Upper lobe of right lung (tissue), 1 donor: Measurements from ENCODE around the gene PDE4A. TPM values are rescaled to one million over a fixed set of nuclear protein-coding genes. Genes with fewer than 3 reads are reported as not detected.

ENCODE experiments used
- ATAC-seq: fragments of 200-7000 bp; cut with Tn5 transposase; one replicate; pipeline ENCODE4 v1.9.1; 2020; ENCODE audit warnings: mild to moderate bottlenecking, moderate library complexity
- DNase-seq: peaks from one replicate; pipeline ENCODE4 v3.0.0-alpha.2; 2020
- H3K27ac ChIP-seq: fragments of 200-600 bp; one replicate; pipeline ENCODE4 v1.8.0; 2022
- H3K27me3 ChIP-seq: fragments of 200-600 bp; one replicate; pipeline ENCODE4 v1.8.0; 2022; ENCODE audit warnings: mild to moderate bottlenecking
- H3K36me3 ChIP-seq: fragments of 200-600 bp; one replicate; pipeline ENCODE4 v1.8.0; 2022
- H3K4me1 ChIP-seq: fragments of 200-600 bp; one replicate; pipeline ENCODE4 v1.8.0; 2022
- H3K4me3 ChIP-seq: fragments of 200-600 bp; one replicate; pipeline ENCODE4 v1.8.0; 2022; ENCODE audit warnings: mild to moderate bottlenecking
- H3K9me3 ChIP-seq: fragments of 200-600 bp; one replicate; pipeline ENCODE4 v1.8.0; 2022
- intact Hi-C: fragments of 100-400 bp; cut with DNase I; formaldehyde crosslinking; loops from one replicate; pipeline ENCODE4 v1.11.0; 2022
- total RNA-seq: library from RNA; stranded (reverse); fragmentation: NEBNext Ultra II Directional; extraction: Animal tissue kit (Norgen Biotek cat#: 25700); gene quantifications from one replicate; pipeline ENCODE4 v1.2.1, GENCODE V29; 2021
- TF ChIP-seq, protein P1 (sequence below): fragments of 200-600 bp; IDR thresholded peaks from one replicate; pipeline ENCODE4 v1.8.0; 2022; ENCODE audit warnings: antibody characterized with exemption
- donor health status: DM: no; HTN: yes; CAD: no; lungs with severe emphysema.

PDE4A gene
- total RNA-seq, 1 donor from 2014 or later: 35.5 TPM

GRCh38 chr19:10471909-10472308 is 51.6 kb downstream of the PDE4A start:
- TF ChIP-seq, protein P1, sequence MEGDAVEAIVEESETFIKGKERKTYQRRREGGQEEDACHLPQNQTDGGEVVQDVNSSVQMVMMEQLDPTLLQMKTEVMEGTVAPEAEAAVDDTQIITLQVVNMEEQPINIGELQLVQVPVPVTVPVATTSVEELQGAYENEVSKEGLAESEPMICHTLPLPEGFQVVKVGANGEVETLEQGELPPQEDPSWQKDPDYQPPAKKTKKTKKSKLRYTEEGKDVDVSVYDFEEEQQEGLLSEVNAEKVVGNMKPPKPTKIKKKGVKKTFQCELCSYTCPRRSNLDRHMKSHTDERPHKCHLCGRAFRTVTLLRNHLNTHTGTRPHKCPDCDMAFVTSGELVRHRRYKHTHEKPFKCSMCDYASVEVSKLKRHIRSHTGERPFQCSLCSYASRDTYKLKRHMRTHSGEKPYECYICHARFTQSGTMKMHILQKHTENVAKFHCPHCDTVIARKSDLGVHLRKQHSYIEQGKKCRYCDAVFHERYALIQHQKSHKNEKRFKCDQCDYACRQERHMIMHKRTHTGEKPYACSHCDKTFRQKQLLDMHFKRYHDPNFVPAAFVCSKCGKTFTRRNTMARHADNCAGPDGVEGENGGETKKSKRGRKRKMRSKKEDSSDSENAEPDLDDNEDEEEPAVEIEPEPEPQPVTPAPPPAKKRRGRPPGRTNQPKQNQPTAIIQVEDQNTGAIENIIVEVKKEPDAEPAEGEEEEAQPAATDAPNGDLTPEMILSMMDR: peak; percentile 38
- Histone ChIP-seq H3K36me3 (peaks cover 5% of the 10 kb centered on the region), H3K27me3 (no peaks in the 10 kb centered on the region), H3K9me3 (no peaks in the 10 kb centered on the region), H3K27ac (no peak overlapping the region), H3K4me1 (no peaks in the 10 kb centered on the region), H3K4me3 (no peak overlapping the region)
- intact Hi-C loops: no loop called here
- peak; percentile 34 for ATAC-seq
- no peak for DNase-seq

DNA sequence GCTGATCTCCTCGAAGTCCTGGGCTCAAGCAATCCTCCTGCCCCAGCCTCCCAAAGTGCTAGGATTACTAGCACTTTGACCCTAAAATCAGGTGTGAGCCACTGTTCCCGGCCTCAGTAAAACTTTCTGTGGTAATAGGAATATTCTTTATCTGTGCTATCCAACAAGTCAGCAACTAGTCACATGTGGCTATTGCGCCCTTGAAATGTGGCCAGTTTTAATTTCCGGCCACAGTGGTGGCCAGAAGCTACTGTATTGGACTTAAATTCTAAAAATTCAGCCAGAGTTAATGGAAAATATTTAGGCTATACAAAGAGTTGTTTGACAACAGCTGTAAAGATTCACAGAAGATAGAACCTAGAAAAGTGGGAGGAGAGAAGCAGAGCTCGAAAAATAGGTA is 52.9 kb downstream of the PDE4A start:
- no peak for DNase-seq

DNA sequence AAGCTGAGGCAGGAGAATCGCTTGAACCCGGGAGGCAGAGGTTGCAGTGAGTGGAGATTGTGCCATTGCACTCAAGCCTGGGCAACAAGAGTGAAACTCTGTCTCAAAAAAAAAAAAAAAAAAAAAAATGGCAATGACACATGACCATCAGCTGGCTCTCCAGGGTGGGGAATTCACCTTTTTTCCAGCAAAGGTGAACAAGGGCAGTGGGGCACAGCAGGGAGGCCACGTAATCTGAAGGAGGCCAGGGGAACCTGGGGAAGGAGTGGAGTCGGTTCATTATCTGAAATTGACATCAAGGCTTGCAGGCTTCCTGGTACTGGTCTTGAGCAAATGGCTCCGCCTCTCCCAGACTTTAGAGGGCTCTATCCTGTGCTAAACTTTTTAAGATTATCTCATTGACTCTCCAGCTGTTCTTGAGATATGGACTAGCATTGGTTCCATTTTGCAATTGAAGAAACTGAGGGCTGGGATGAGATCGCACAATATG is 54.7 kb downstream of the PDE4A start:
- Histone ChIP-seq H3K4me1 (peaks cover 5% of the 10 kb centered on the region), H3K36me3 (no peaks in the 10 kb centered on the region), H3K4me3 (no peak overlapping the region), H3K9me3 (no peaks in the 10 kb centered on the region), H3K27me3 (no peaks in the 10 kb centered on the region), H3K27ac (no peak overlapping the region)
- intact Hi-C loops: no loop called here
- DNase-seq: no peak
- TF ChIP-seq, protein P1: no peak
- no peak for ATAC-seq

More for the DNA sequence above, 52.9 kb downstream of the PDE4A start:
- no peaks in the 10 kb centered on the region for H3K9me3 ChIP-seq
- H3K4me1 ChIP-seq: no peaks in the 10 kb centered on the region
- ATAC-seq: no peak
- H3K27ac ChIP-seq: no peak overlapping the region
- intact Hi-C loops: no loop called here
- no peak overlapping the region for H3K4me3 ChIP-seq
- H3K36me3 ChIP-seq: no peaks in the 10 kb centered on the region
- H3K27me3 ChIP-seq: no peaks in the 10 kb centered on the region
- TF ChIP-seq, protein P1: no peak

- H3K36me3 ChIP-seq: no peaks in the 10 kb centered on the region
- H3K27ac ChIP-seq: no peak overlapping the region
- H3K4me1 ChIP-seq: peaks cover 5% of the 10 kb centered on the region
- peak overlapping the region; percentile 45 for H3K4me3 ChIP-seq
- no peaks in the 10 kb centered on the region for H3K27me3 ChIP-seq
- DNase-seq (no peak), ATAC-seq (no peak)
- TF ChIP-seq, protein P1: no peak
- intact Hi-C loops: no loop called here
- no peaks in the 10 kb centered on the region for H3K9me3 ChIP-seq
Observed at GRCh38 chr19:10478476-10478875, 58.1 kb downstream of the PDE4A start.

DNA sequence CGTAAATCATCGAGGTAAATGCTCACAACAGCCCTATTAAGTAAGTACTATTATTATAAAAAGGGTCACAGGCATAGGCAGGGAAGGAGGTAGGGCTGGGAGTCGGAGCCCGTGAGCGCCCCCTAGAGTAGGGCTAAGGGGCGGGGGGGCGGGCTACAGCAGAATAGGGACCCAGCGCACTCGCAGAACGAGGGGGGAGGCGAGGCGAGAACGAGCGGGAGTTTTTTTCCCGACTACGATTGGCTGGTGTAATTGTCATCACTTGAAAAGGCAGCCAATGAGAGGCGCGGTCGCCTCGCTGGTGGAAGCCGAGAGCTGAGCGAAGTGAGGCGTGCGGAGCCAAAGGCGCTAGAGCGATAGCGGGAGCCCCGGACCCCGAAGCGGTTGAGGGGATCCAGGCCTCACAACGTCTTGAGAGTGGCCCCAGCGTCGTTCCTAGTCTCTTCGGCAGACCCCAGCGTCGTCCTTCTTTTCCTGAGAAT is 58.6 kb downstream of the PDE4A start:
- TF ChIP-seq, protein P1: peak; percentile 82
- Histone ChIP-seq H3K27me3 (no peaks in the 10 kb centered on the region), H3K36me3 (no peaks in the 10 kb centered on the region), H3K9me3 (no peaks in the 10 kb centered on the region), H3K4me1 (peaks cover 5% of the 10 kb centered on the region), H3K27ac (no peak overlapping the region), H3K4me3 (peak overlapping the region; percentile 45)
- DNase-seq (peak; percentile 91), ATAC-seq (peak; percentile 96)
- intact Hi-C loops: no loop called here

DNA sequence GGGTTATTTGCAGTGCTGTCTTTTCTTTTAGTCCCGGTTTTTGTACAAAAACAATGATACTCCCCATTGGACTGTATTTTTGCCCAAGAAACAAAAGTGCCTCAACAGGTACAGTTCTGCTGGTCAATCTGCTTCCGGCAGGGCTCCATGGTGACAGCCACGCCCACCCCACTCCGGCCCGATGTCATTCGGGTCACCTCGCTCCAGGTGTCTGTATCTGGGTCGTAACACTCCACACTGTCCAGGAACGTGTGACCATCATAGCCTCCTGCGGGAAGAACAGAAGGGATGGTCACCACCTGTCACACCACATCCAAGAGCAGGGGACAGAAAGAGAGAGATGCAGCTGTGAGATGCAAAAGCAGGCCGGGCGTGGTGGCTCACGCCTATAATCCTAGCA is 66.2 kb downstream of the PDE4A start:
- Histone ChIP-seq H3K4me1 (no peaks in the 10 kb centered on the region), H3K27ac (no peak overlapping the region), H3K27me3 (no peaks in the 10 kb centered on the region), H3K9me3 (no peaks in the 10 kb centered on the region), H3K4me3 (no peak overlapping the region), H3K36me3 (peaks cover 73% of the 10 kb centered on the region)
- ATAC-seq (no peak), DNase-seq (no peak)
- intact Hi-C loops: no loop called here
- TF ChIP-seq, protein P1: no peak
